IMR-90 (cell line): ENCODE measurements around the gene SUB1. TPM values are rescaled to one million over a fixed set of nuclear protein-coding genes. Genes with fewer than 3 reads are reported as not detected.

ENCODE experiments used
- ATAC-seq: fragments of 200-7000 bp; cut with Tn5 transposase; 2 replicates; pipeline ENCODE4 v1.9.1; 2020; ENCODE audit warnings: low read depth, mild to moderate bottlenecking, moderate library complexity
- BruUV-seq: library from RNA; stranded (reverse); fragments of 400-500 nt; replicated peaks from 2 replicates; lab custom pipeline; 2021; lab: Mats Ljungman, UMichigan
- CTCF ChIA-PET: fragments of 300-600 bp; formaldehyde crosslinking; extraction: SDS; loops from one replicate; lab custom pipeline; 2021; ENCODE audit warnings: antibody characterized with exemption; lab: Yijun Ruan, JAX
- POLR2A ChIA-PET: fragments of 300-600 bp; sonication (Branson Sonifier 250); formaldehyde crosslinking; loops from one replicate; lab custom pipeline; 2022; ENCODE audit warnings: antibody characterized with exemption; ENCODE audit not compliant: unreplicated experiment; lab: Charles Lee
- DNase-seq: peaks from one replicate; pipeline ENCODE4 v3.0.0; 2013
- H2AFZ ChIP-seq: replicated peaks from 2 replicates; pipeline ENCODE3; 2013; ENCODE audit warnings: low read length, mild to moderate bottlenecking; ENCODE audit not compliant: poor library complexity
- H2AK5ac ChIP-seq: 2 replicates; pipeline ENCODE4 v1.6.1; 2013; ENCODE audit warnings: low read depth, low read length, inconsistent platforms
- H2AK9ac ChIP-seq: replicated peaks from 2 replicates; pipeline ENCODE3; 2013; ENCODE audit warnings: mild to moderate bottlenecking, low read depth, low read length, moderate library complexity; ENCODE audit not compliant: poor library complexity
- H2BK120ac ChIP-seq: 2 replicates; pipeline ENCODE4 v1.6.1; 2013; ENCODE audit warnings: low read depth, low read length, inconsistent platforms
- H2BK15ac ChIP-seq: 3 replicates; pipeline ENCODE4 v1.6.1; 2013; ENCODE audit warnings: low read depth, low read length, inconsistent platforms
- H2BK20ac ChIP-seq: 2 replicates; pipeline ENCODE4 v1.6.1; 2013; ENCODE audit warnings: low read depth, mild to moderate bottlenecking, inconsistent platforms, low read length, moderate library complexity
- H2BK5ac ChIP-seq: 2 replicates; pipeline ENCODE4 v1.6.1; 2013; ENCODE audit warnings: mild to moderate bottlenecking, low read depth, low read length, inconsistent platforms; ENCODE audit not compliant: poor library complexity, severe bottlenecking
- H3K14ac ChIP-seq: replicated peaks from 2 replicates; pipeline ENCODE4 v1.6.1; 2013; ENCODE audit warnings: low read depth, low read length, inconsistent platforms
- H3K18ac ChIP-seq: 2 replicates; pipeline ENCODE4 v1.6.1; 2013; ENCODE audit warnings: low read depth, low read length, control low read depth
- H3K23ac ChIP-seq: 2 replicates; pipeline ENCODE4 v1.6.1; 2013; ENCODE audit warnings: low read depth, low read length, inconsistent platforms
- H3K27ac ChIP-seq: 2 replicates; pipeline ENCODE4 v1.5.1; 2013; ENCODE audit warnings: mild to moderate bottlenecking, control low read depth, low read length; ENCODE audit not compliant: insufficient read depth
- H3K27me3 ChIP-seq: 2 replicates; pipeline ENCODE4 v1.6.1; 2013; ENCODE audit warnings: low read length; ENCODE audit not compliant: control insufficient read depth, insufficient read depth
- H3K36me3 ChIP-seq: 2 replicates; pipeline ENCODE4 v1.6.1; 2013; ENCODE audit warnings: low read length, mixed read lengths; ENCODE audit not compliant: control insufficient read depth, insufficient read depth
- H3K4ac ChIP-seq: 2 replicates; pipeline ENCODE4 v1.6.1; 2013; ENCODE audit warnings: low read depth, low read length, inconsistent platforms
- H3K4me1 ChIP-seq: 2 replicates; pipeline ENCODE4 v1.6.1; 2013; ENCODE audit warnings: low read length, mixed read lengths; ENCODE audit not compliant: control insufficient read depth, insufficient read depth
- H3K4me2 ChIP-seq: 2 replicates; pipeline ENCODE4 v1.6.1; 2013; ENCODE audit warnings: low read depth, mild to moderate bottlenecking, control low read depth, low read length, moderate library complexity
- H3K4me3 ChIP-seq: 2 replicates; pipeline ENCODE4 v1.5.1; 2013; ENCODE audit warnings: low read depth, mild to moderate bottlenecking, control low read depth, low read length, moderate library complexity; ENCODE audit not compliant: insufficient read depth
- H3K56ac ChIP-seq: 2 replicates; pipeline ENCODE4 v1.6.1; 2013; ENCODE audit warnings: low read length, inconsistent platforms; ENCODE audit not compliant: insufficient read depth; ENCODE audit errors: extremely low read depth
- H3K79me1 ChIP-seq, 2 experiments: 2 replicates each; pipeline ENCODE4 v1.6.1; 2013; ENCODE audit warnings: low read length in 2 of 2, inconsistent platforms in 1 of 2, low read depth in 1 of 2
- H3K9ac ChIP-seq: 2 replicates; pipeline ENCODE4 v1.6.1; 2013; ENCODE audit warnings: low read depth, low read length, control low read depth
- H3K9me1 ChIP-seq: 2 replicates; pipeline ENCODE4 v1.6.1; 2013; ENCODE audit warnings: low read length, inconsistent platforms; ENCODE audit not compliant: insufficient read depth
- H3K9me3 ChIP-seq: 2 replicates; pipeline ENCODE4 v1.6.1; 2013; ENCODE audit warnings: low read length; ENCODE audit not compliant: control insufficient read depth, insufficient read depth
- H4K20me1 ChIP-seq: 2 replicates; pipeline ENCODE4 v1.6.1; 2013; ENCODE audit warnings: low read length, inconsistent platforms; ENCODE audit not compliant: insufficient read depth
- H4K5ac ChIP-seq: 2 replicates; pipeline ENCODE4 v1.6.1; 2013; ENCODE audit warnings: mild to moderate bottlenecking, low read depth, low read length, control low read depth
- H4K8ac ChIP-seq, 2 experiments: 2 replicates each; pipeline ENCODE4 v1.6.1; 2013; ENCODE audit warnings: low read depth in 2 of 2, low read length in 2 of 2, control low read depth in 1 of 2, inconsistent platforms in 1 of 2
- H4K91ac ChIP-seq: 2 replicates; pipeline ENCODE4 v1.6.1; 2013; ENCODE audit warnings: low read depth, low read length, inconsistent platforms; ENCODE audit not compliant: insufficient read depth
- CTCF ChIP-seq: conservative IDR thresholded peaks from 2 replicates; pipeline ENCODE4 v1.5.1; 2012; ENCODE audit warnings: mild to moderate bottlenecking, low read depth, low read length, improper control_type of control experiment
- MAFK ChIP-seq: IDR thresholded peaks from 2 replicates; pipeline ENCODE4 v1.6.1; 2012; ENCODE audit warnings: low read depth, low read length, improper control_type of control experiment
- RAD21 ChIP-seq: IDR thresholded peaks from 2 replicates; pipeline ENCODE4 v1.6.1; 2012; ENCODE audit warnings: low read length, improper control_type of control experiment
- WGBS, 2 experiments: methylation state at CpG; one replicate each; pipeline versions ENCODE4 v1.1.5 to v1.1.7; 2013; ENCODE audit warnings: missing lambda C conversion rate in 2 of 2; ENCODE audit not compliant: insufficient read length in 1 of 2; ENCODE audit errors: extremely low coverage in 2 of 2; 5-methylcytosine and 5-hydroxymethylcytosine counted together
- dilution Hi-C: fragments of 300-500 bp; cut with HindIII; formaldehyde crosslinking; loops from one replicate; pipeline ENCODE4 v1.14.3; 2018; ENCODE audit warnings: low sequenced_read_pairs; ENCODE audit not compliant: unreplicated experiment
- in situ Hi-C: fragments of 300-500 bp; cut with MboI; formaldehyde crosslinking; loops from 3 replicates; pipeline ENCODE4 v1.14.3; 2019; ENCODE audit warnings: low sequenced_read_pairs, inconsistent platforms, mixed read lengths
- intact Hi-C: fragments of 100-400 bp; cut with micrococcal nuclease; formaldehyde crosslinking; loops from 2 replicates; pipeline ENCODE4 v1.10.0; 2022
- polyA plus RNA-seq, 3 experiments: library from polyadenylated mRNA; depleted of rRNA; stranded (reverse); fragments of >200 nt; gene quantifications; 2 replicates each; pipeline ENCODE4 v1.2.3, GENCODE V29; 2012; ENCODE audit warnings: low replicate concordance in 1 of 3
- total RNA-seq: library from RNA; depleted of rRNA; stranded (reverse); fragments of >200 nt; gene quantifications from 2 replicates; pipeline ENCODE4 v1.2.3, GENCODE V29; 2012
- TF ChIP-seq, protein P1 (sequence below): fragments of 150-350 bp; IDR thresholded peaks from 2 replicates; pipeline ENCODE4 v1.6.1; 2016; ENCODE audit warnings: low read depth, mild to moderate bottlenecking, low read length, moderate library complexity, borderline replicate concordance
- TF ChIP-seq, protein P2 (sequence below): fragments of 150-350 bp; IDR thresholded peaks from 2 replicates; pipeline ENCODE4 v1.6.1; 2017; ENCODE audit warnings: mild to moderate bottlenecking, antibody characterized with exemption, low read length, low read depth

SUB1 gene
- total and polyA plus RNA-seq, 2 of the 4 experiments (the other 2 are of a cell fraction): 19.5 to 155 TPM

DNA sequence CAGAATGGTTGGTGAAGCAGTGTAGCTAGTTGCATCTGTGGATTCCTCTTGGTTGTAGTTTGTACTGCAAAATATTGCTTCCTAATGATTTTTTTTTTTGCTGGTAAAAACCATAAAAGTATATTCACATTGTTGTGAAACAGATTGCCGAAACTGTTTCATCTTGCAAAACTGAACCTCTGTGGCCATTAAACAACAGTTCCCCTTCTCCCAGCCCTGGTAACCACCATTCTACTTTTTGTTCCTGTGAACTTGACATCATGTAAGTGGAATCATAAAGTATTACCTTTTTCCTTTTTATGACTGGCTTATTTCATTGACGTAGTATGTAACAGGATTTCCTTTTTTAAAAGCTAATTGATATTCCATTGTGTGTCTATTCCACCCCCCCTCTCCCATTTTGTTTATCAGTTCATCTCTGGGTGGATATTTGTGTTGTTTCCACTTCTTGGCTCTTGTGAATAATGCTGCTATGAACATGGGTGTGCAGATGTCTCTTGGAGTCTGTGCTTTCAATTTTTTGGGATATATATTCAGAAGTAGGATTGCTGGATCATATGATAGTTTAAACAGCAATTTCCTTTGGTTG lies 11.8 kb downstream of the SUB1 start:
- peaks cover 30% of the 10 kb centered on the region for H3K36me3 ChIP-seq
- ChIA-PET POLR2A (no interaction called here), CTCF (no interaction called here)
- no peak overlapping the region for H2BK15ac ChIP-seq
- no CpG with 5 or more reads among the region's 2 CpGs for WGBS, 2 experiments
- H3K4me1 ChIP-seq: peaks cover 1% of the 10 kb centered on the region; the same call in 1 of the 2 replicates
- dilution Hi-C loops: no loop called here
- H3K56ac ChIP-seq: no peak overlapping the region
- no peak overlapping the region for H2BK5ac ChIP-seq
- H3K9ac ChIP-seq: no peak overlapping the region
- H2AK9ac ChIP-seq: no peak overlapping the region
- H3K27me3 ChIP-seq: no peaks in the 10 kb centered on the region
- H4K20me1 ChIP-seq: peaks cover 37% of the 10 kb centered on the region; the same call in 1 of the 2 replicates
- no peak overlapping the region for H2BK120ac ChIP-seq
- TF ChIP-seq MAFK (no peak), RAD21 (no peak), CTCF (no peak)
- TF ChIP-seq, protein P1, sequence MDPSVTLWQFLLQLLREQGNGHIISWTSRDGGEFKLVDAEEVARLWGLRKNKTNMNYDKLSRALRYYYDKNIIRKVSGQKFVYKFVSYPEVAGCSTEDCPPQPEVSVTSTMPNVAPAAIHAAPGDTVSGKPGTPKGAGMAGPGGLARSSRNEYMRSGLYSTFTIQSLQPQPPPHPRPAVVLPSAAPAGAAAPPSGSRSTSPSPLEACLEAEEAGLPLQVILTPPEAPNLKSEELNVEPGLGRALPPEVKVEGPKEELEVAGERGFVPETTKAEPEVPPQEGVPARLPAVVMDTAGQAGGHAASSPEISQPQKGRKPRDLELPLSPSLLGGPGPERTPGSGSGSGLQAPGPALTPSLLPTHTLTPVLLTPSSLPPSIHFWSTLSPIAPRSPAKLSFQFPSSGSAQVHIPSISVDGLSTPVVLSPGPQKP: no peak
- TF ChIP-seq, protein P2, sequence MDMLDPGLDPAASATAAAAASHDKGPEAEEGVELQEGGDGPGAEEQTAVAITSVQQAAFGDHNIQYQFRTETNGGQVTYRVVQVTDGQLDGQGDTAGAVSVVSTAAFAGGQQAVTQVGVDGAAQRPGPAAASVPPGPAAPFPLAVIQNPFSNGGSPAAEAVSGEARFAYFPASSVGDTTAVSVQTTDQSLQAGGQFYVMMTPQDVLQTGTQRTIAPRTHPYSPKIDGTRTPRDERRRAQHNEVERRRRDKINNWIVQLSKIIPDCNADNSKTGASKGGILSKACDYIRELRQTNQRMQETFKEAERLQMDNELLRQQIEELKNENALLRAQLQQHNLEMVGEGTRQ: no peak
- H3K4ac ChIP-seq: no peak overlapping the region
- H3K9me3 ChIP-seq: no peaks in the 10 kb centered on the region
- peaks cover 20 to 57% of the 10 kb centered on the region in 2 experiments for H3K79me1 ChIP-seq
- DNase-seq (no peak), ATAC-seq (no peak)
- in situ Hi-C loops: no loop called here
- no peak overlapping the region for H4K5ac ChIP-seq
- no peak overlapping the region for H3K18ac ChIP-seq
- H3K9me1 ChIP-seq: no peaks in the 10 kb centered on the region
- no peak overlapping the region for H3K4me2 ChIP-seq
- no peak overlapping the region for H3K14ac ChIP-seq
- no peak overlapping the region for H4K8ac ChIP-seq
- peak overlapping the region; percentile 36; the same call in 1 of the 2 replicates for H3K23ac ChIP-seq
- BruUV-seq: no TSS peak
- H2BK20ac ChIP-seq: no peak overlapping the region
- intact Hi-C loops: loop anchor here (5.0 kb wide), 1 partner anchor 205 kb away; no protein-coding TSS in a partner anchor
- H3K27ac ChIP-seq: no peak overlapping the region
- no peak overlapping the region for H4K91ac ChIP-seq
- H3K4me3 ChIP-seq: no peak overlapping the region
- no peak overlapping the region for H2AK5ac ChIP-seq
- no peak overlapping the region for H2AFZ ChIP-seq
